ENCODE data around the gene PSPC1. TPM values are rescaled to one million over a fixed set of nuclear protein-coding genes. Genes with fewer than 3 reads are reported as not detected.

Gene PSPC1
- total RNA-seq, 2 experiments from 2014 or later, result 61.8 to 62.2 TPM

DNA sequence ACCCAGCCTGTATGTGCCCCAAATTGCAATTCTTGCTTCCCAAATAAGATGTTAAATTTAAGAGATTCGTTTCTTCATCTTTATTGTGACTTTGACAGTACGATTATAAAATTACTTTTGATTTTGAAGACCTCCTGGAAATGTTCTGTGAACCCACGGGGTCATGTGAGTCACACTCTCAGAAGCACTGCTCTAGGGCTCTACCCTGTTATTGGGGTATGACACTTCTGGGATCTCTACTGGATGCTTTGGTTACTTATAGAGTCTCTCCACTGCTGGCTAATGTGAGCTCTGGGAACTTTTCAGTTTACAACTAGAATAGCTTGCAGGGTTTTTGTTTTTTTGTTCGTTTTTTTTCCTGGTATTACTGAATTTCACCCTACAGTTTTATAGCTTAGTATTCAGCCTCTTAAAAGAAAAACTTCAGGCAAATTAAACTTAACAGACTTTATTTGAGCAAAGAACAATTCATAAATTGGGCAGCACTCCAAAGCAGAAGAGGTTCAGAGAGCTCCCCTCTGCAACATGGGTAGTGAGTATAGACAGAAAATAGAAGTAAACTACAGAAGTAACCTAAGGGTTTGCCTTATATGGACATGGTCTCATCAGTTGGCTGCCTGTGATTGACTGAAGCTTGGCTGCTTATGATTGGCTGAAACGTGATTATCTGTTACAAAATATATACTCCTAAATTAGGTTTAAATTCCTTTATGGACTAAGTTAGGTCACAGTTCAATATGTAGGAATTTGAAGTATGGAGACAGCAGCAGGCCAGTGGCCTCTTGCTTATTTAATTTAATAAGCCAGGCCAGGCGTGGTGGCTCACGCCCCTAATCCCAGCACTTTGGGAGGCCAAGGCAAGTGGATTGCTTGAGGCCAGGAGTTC is 28.5 kb upstream of the PSPC1 start:
- intact Hi-C loops (cut with micrococcal nuclease), result no loop called here
- no peak overlapping the region for H3K4me3 Mint-ChIP-seq
- POLR2A ChIA-PET, result interaction anchor here (0.6 kb wide), 1 partner anchor 294 kb away, joined by 3 read pairs; no protein-coding TSS in a partner anchor
- no peaks in the 10 kb centered on the region for H3K36me3 Mint-ChIP-seq (ENCODE audit: low read depth)
- CTCF ChIA-PET, result no interaction called here
- H3K4me1 Mint-ChIP-seq (ENCODE audit: low read depth), result peaks cover 6% of the 10 kb centered on the region
- ATAC-seq (peak; percentile 53), DNase-seq (peak; percentile 22)
- H3K9me3 Mint-ChIP-seq, result no peaks in the 10 kb centered on the region
- no peaks in the 10 kb centered on the region for H3K27me3 Mint-ChIP-seq
- H3K27ac Mint-ChIP-seq, result no peak overlapping the region
- TF ChIP-seq CTCF (IDR thresholded peaks at IDR 0.05), result no peak

- intact Hi-C loops (cut with micrococcal nuclease), result no loop called here
- no peak for ATAC-seq
- Mint-ChIP-seq H3K9me3 (no peaks in the 10 kb centered on the region), H3K27ac (no peak overlapping the region), H3K4me3 (no peak overlapping the region), H3K36me3 (ENCODE audit: low read depth) (no peaks in the 10 kb centered on the region), H3K27me3 (no peaks in the 10 kb centered on the region), H3K4me1 (ENCODE audit: low read depth) (peaks cover 6% of the 10 kb centered on the region)
- POLR2A ChIA-PET, result no interaction called here
- no peak for DNase-seq
- TF ChIP-seq CTCF (IDR thresholded peaks at IDR 0.05), result no peak
- CTCF ChIA-PET, result no interaction called here
Measured at GRCh38 chr13:19810151-19810550, 27.4 kb upstream of the PSPC1 start.

- CTCF ChIA-PET, result no interaction called here
- POLR2A ChIA-PET, result no interaction called here
- no peak overlapping the region for H3K27ac Mint-ChIP-seq
- H3K9me3 Mint-ChIP-seq, result no peaks in the 10 kb centered on the region
- DNase-seq (no peak), ATAC-seq (no peak)
- no peaks in the 10 kb centered on the region for H3K27me3 Mint-ChIP-seq
- peaks cover under 1% of the 10 kb centered on the region for H3K4me1 Mint-ChIP-seq (ENCODE audit: low read depth)
- H3K4me3 Mint-ChIP-seq, result no peak overlapping the region
- H3K36me3 Mint-ChIP-seq (ENCODE audit: low read depth), result no peaks in the 10 kb centered on the region
- no peak for TF ChIP-seq CTCF (IDR thresholded peaks at IDR 0.05)
- intact Hi-C loops (cut with micrococcal nuclease), result no loop called here
Measured at GRCh38 chr13:19805765-19806164, 23.0 kb upstream of the PSPC1 start.

DNA sequence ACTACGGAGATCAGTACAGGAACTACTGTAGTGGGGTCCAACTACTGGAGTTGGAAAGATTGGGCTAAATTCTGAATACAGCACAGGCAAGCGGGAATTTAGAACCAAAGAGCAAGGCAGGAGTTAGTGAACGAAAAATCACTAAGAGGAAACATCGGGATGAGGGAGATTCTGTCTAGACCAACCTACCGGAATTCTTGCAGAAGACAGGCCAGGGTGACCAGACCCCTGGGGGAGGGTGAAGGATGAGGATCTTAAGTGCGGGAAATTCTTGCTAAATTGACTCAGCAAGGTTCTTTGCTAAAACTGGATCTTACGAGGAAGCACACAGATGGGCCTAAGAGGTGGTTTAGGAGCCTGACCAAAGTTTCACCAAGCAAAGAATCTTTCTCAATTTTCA is 13.2 kb upstream of the PSPC1 start:
- ChIA-PET CTCF (no interaction called here), POLR2A (no interaction called here)
- intact Hi-C loops (cut with micrococcal nuclease), result no loop called here
- ATAC-seq, result no peak
- H3K4me1 Mint-ChIP-seq (ENCODE audit: low read depth), result no peaks in the 10 kb centered on the region
- no peak overlapping the region for H3K4me3 Mint-ChIP-seq
- H3K27me3 Mint-ChIP-seq, result no peaks in the 10 kb centered on the region
- no peak overlapping the region for H3K27ac Mint-ChIP-seq
- TF ChIP-seq CTCF (IDR thresholded peaks at IDR 0.05), result no peak
- H3K36me3 Mint-ChIP-seq (ENCODE audit: low read depth), result no peaks in the 10 kb centered on the region
- H3K9me3 Mint-ChIP-seq, result no peaks in the 10 kb centered on the region
- DNase-seq, result no peak

DNA sequence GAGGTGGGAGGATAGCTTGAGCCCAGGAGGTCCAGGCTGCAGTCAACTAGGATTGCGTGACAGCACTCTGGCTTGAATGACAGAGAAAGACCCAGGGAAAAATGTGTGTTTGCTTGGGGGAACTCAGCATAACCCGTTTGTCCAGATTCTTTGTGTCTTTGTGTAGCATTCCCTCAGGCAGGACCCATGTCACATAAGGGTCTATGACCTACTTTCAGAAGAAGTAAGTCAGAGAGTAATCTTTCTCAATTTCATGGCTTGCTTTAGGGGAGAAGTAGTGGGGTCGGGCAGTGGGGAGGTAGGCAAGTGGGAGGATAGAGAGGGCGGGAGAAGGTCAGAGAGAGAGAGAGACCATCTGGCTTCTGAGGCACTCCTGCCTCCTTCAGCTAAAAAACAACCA is 11.9 kb upstream of the PSPC1 start:
- H3K27ac Mint-ChIP-seq, result no peak overlapping the region
- no peak for ATAC-seq
- H3K4me3 Mint-ChIP-seq, result no peak overlapping the region

More for the DNA sequence above, 11.9 kb upstream of the PSPC1 start:
- DNase-seq, result no peak
- H3K9me3 Mint-ChIP-seq, result no peaks in the 10 kb centered on the region
- CTCF ChIA-PET, result no interaction called here
- intact Hi-C loops (cut with micrococcal nuclease), result no loop called here
- POLR2A ChIA-PET, result no interaction called here
- no peaks in the 10 kb centered on the region for H3K4me1 Mint-ChIP-seq (ENCODE audit: low read depth)
- H3K27me3 Mint-ChIP-seq, result no peaks in the 10 kb centered on the region
- TF ChIP-seq CTCF (IDR thresholded peaks at IDR 0.05), result no peak
- no peaks in the 10 kb centered on the region for H3K36me3 Mint-ChIP-seq (ENCODE audit: low read depth)
